Cardiac fibroblast (primary cell): ENCODE measurements around the gene MTRR.

Experiments used
- DNase-seq, 2 donors: peaks; one replicate each; pipeline versions ENCODE4 v3.0.0 to v3.0.0-alpha.2; 2010; ENCODE audit warnings: low read depth in 2 of 2
- H3K4me3 ChIP-seq, 2 donors: replicated peaks in 1 of 2; 1 replicate in 1 of 2; 2 replicates in 1 of 2; pipeline ENCODE4 v1.5.1; 2011; ENCODE audit warnings: low read depth in 2 of 2, low read length in 2 of 2, mild to moderate bottlenecking in 2 of 2, moderate library complexity in 1 of 2
- TF ChIP-seq, protein P1 (sequence below): IDR thresholded peaks from one replicate; pipeline ENCODE4 v1.5.1; 2011; ENCODE audit warnings: low read depth, mild to moderate bottlenecking, low read length, inconsistent platforms

MTRR gene

GRCh38 chr5:7947301-7947700, 78.4 kb downstream of the MTRR start:
- TF ChIP-seq, protein P1, sequence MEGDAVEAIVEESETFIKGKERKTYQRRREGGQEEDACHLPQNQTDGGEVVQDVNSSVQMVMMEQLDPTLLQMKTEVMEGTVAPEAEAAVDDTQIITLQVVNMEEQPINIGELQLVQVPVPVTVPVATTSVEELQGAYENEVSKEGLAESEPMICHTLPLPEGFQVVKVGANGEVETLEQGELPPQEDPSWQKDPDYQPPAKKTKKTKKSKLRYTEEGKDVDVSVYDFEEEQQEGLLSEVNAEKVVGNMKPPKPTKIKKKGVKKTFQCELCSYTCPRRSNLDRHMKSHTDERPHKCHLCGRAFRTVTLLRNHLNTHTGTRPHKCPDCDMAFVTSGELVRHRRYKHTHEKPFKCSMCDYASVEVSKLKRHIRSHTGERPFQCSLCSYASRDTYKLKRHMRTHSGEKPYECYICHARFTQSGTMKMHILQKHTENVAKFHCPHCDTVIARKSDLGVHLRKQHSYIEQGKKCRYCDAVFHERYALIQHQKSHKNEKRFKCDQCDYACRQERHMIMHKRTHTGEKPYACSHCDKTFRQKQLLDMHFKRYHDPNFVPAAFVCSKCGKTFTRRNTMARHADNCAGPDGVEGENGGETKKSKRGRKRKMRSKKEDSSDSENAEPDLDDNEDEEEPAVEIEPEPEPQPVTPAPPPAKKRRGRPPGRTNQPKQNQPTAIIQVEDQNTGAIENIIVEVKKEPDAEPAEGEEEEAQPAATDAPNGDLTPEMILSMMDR: no peak
- DNase-seq: no peak
- no peak overlapping the region for H3K4me3 ChIP-seq
